ENCODE data around the gene AHSP.
A peak's percentile ranks its signal among the peaks of the same experiment; 100 is the strongest.
"Not testable (repeated sequence)": the region's sequence is repeated elsewhere in the genome, so short reads cannot be mapped to it uniquely, and the experiment has no call there.

AHSP gene

DNA sequence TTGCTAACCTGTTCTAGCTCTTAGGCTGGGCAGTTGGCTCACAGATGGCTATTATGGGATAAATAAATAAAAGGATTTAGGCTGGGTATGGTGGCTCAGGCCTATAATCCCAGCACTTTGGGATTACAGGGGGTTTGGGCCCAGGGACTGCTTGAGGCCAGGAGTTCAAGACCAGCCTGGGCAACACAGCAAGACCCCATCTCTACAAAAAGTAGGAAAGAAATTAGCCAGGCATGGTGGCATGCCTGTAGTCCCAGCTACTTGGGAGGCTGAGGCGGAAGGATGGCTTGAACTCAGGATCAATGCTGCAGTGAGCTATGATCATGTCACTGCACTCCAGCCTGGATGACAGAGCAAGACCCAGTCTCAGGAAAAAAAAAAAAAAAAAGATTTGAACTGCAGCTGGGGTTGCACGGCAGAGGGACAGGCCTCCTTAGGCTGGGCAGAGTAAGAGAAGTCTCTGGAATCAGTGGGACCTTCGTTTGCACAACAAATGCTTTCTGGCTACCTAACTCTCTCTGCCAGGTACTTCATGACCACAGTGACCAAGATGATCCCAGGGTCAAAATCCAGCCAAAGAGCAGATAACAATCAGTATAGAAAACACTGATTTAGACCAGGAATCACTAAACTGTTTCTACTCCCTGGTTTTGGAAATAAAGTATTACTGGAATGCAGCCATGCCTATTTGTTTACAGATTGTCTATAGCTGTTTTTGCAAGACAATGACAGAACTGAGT, 26.3 kb upstream of the AHSP start:
- Histone ChIP-seq H3K9ac (ENCODE audit: low read depth, low read length) (no peak overlapping the region), H3K36me3 (ENCODE audit: control insufficient read depth, insufficient read depth, low read length) (peaks cover 24% of the 10 kb centered on the region)

GRCh38 chr16:31501966-31502348, 25.7 kb upstream of the AHSP start:
- Histone ChIP-seq H3K9me3 (ENCODE audit: control insufficient read depth, insufficient read depth, low read length) (no peaks in the 10 kb centered on the region), H3K4me1 (ENCODE audit: control insufficient read depth, insufficient read depth, low read length) (peaks cover 12% of the 10 kb centered on the region), H3K27ac (ENCODE audit: low read depth, low read length) (no peak overlapping the region), H3K36me3 (ENCODE audit: control insufficient read depth, insufficient read depth, low read length) (peaks cover 19% of the 10 kb centered on the region), H3K27me3 (ENCODE audit: control insufficient read depth, insufficient read depth, low read length) (no peaks in the 10 kb centered on the region), H3K4me3 (ENCODE audit: low read depth, low read length) (peak overlapping the region; percentile 25; the same call in 1 of the 2 replicates), H3K9ac (ENCODE audit: low read depth, low read length) (no peak overlapping the region)

More for the DNA sequence above, 26.3 kb upstream of the AHSP start:
- Histone ChIP-seq H3K4me1 (ENCODE audit: control insufficient read depth, insufficient read depth, low read length) (peaks cover 10% of the 10 kb centered on the region), H3K27me3 (ENCODE audit: control insufficient read depth, insufficient read depth, low read length) (no peaks in the 10 kb centered on the region), H3K27ac (ENCODE audit: low read depth, low read length) (no peak overlapping the region), H3K4me3 (ENCODE audit: low read depth, low read length) (0 out of 2 replicates have a peak overlapping the region, but pooled peaks have one; percentile 25), H3K9me3 (ENCODE audit: control insufficient read depth, insufficient read depth, low read length) (no peaks in the 10 kb centered on the region)

DNA sequence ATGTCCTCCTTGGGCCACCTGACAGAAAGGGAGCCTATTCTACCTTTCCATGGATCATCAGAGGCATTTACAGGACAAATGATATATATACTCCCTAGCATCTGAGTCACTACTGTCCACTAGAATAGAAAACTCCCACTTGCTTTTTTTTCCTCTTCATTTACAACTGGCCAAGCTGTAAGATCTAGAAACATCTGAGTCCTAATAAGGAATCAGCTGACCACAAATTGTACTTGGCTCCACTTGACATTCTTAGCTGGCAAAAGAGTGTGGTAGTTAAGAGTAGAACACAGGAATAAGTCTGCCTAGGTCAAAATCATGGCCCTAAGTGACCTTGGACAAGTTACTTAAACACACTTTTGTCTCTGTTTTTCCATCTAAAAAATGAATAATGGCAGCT, 24.7 kb upstream of the AHSP start:
- no peak overlapping the region for H3K27ac ChIP-seq (ENCODE audit: low read depth, low read length)
- no peak overlapping the region for H3K4me3 ChIP-seq (ENCODE audit: low read depth, low read length)
- H3K9ac ChIP-seq (ENCODE audit: low read depth, low read length) = no peak overlapping the region
- peaks cover 17% of the 10 kb centered on the region for H3K4me1 ChIP-seq (ENCODE audit: control insufficient read depth, insufficient read depth, low read length)
- peaks cover 18% of the 10 kb centered on the region for H3K36me3 ChIP-seq (ENCODE audit: control insufficient read depth, insufficient read depth, low read length)
- no peaks in the 10 kb centered on the region for H3K27me3 ChIP-seq (ENCODE audit: control insufficient read depth, insufficient read depth, low read length)
- H3K9me3 ChIP-seq (ENCODE audit: control insufficient read depth, insufficient read depth, low read length) = no peaks in the 10 kb centered on the region

DNA sequence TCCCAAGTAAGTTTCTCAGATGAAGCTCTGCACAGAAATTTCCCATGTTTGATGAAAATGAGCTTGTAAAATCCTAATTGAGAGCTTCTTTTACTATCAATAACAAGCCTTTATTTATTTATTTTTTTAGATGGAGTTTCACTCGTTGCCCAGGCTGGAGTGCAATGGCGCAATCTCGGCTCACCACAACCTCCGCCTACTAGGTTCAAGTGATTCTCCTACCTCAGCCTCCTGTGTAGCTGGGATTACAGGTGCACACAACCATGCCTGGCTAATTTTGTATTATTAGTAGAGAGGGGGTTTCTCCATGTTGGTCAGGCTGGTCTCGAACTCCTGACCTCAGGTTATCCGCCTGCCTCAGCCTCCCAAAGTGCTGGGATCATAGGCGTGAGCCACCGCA, 24.1 kb upstream of the AHSP start:
- not testable (repeated sequence) for H3K9me3 ChIP-seq (ENCODE audit: control insufficient read depth, insufficient read depth, low read length); H3K27me3 ChIP-seq (ENCODE audit: control insufficient read depth, insufficient read depth, low read length); H3K4me3 ChIP-seq (ENCODE audit: low read depth, low read length); H3K9ac ChIP-seq (ENCODE audit: low read depth, low read length); H3K27ac ChIP-seq (ENCODE audit: low read depth, low read length)
- peaks cover 18% of the 10 kb centered on the region for H3K36me3 ChIP-seq (ENCODE audit: control insufficient read depth, insufficient read depth, low read length)
- H3K4me1 ChIP-seq (ENCODE audit: control insufficient read depth, insufficient read depth, low read length) = peaks cover 17% of the 10 kb centered on the region

DNA sequence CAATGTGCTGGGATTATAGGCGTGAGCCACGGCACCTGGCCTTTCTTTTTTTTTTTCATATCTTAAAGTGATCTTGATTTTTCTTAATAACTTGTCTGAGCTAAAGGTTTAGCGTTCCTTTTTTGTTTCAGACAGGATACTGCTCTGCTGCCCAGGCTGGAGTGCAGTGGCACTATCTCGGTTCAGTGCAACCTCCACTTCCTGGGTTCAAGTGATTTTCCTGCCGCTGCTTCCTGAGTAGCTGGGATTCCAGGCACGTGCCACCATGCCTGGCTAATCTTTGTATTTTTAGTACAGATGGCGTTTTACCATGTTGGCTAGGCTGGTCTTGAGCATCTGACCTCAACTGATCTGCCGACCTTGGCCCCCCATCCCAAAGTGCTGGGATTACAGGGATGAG, 23.5 kb upstream of the AHSP start:
- H3K9ac ChIP-seq (ENCODE audit: low read depth, low read length) = no peak overlapping the region
- peaks cover 14% of the 10 kb centered on the region for H3K36me3 ChIP-seq (ENCODE audit: control insufficient read depth, insufficient read depth, low read length)
- peaks cover 20% of the 10 kb centered on the region for H3K4me1 ChIP-seq (ENCODE audit: control insufficient read depth, insufficient read depth, low read length)
- no peak overlapping the region for H3K27ac ChIP-seq (ENCODE audit: low read depth, low read length)
- no peaks in the 10 kb centered on the region for H3K9me3 ChIP-seq (ENCODE audit: control insufficient read depth, insufficient read depth, low read length)
- H3K27me3 ChIP-seq (ENCODE audit: control insufficient read depth, insufficient read depth, low read length) = no peaks in the 10 kb centered on the region
- H3K4me3 ChIP-seq (ENCODE audit: low read depth, low read length) = no peak overlapping the region

GRCh38 chr16:31505483-31505882, 22.2 kb upstream of the AHSP start:
- no peaks in the 10 kb centered on the region for H3K9me3 ChIP-seq (ENCODE audit: control insufficient read depth, insufficient read depth, low read length)
- H3K27ac ChIP-seq (ENCODE audit: low read depth, low read length) = no peak overlapping the region
- no peaks in the 10 kb centered on the region for H3K27me3 ChIP-seq (ENCODE audit: control insufficient read depth, insufficient read depth, low read length)
- peaks cover 21% of the 10 kb centered on the region for H3K4me1 ChIP-seq (ENCODE audit: control insufficient read depth, insufficient read depth, low read length)
- H3K9ac ChIP-seq (ENCODE audit: low read depth, low read length) = no peak overlapping the region
- no peak overlapping the region for H3K4me3 ChIP-seq (ENCODE audit: low read depth, low read length)
- peaks cover 8% of the 10 kb centered on the region; the same call in 1 of the 2 replicates for H3K36me3 ChIP-seq (ENCODE audit: control insufficient read depth, insufficient read depth, low read length)

DNA sequence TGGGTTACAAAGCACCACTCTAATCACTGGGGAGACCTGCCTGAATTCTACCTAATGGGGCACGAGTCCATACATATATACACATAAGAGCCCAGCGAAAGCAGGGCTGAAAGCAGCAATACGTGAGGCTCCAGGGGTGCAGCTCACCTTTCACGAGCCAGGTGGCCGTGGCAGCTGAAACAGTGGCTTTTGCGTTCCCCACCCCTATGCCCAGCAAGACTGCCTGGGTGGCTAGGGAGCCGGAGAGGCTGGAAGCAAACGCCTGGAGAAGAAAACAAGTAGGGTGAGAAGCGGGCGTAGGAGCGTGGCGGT, 20.1 kb upstream of the AHSP start:
- Histone ChIP-seq H3K4me1 (ENCODE audit: control insufficient read depth, insufficient read depth, low read length) (peaks cover 11% of the 10 kb centered on the region), H3K9me3 (ENCODE audit: control insufficient read depth, insufficient read depth, low read length) (no peaks in the 10 kb centered on the region), H3K4me3 (ENCODE audit: low read depth, low read length) (peak overlapping the region; percentile 85), H3K36me3 (ENCODE audit: control insufficient read depth, insufficient read depth, low read length) (peaks cover 8% of the 10 kb centered on the region; the same call in 1 of the 2 replicates), H3K9ac (ENCODE audit: low read depth, low read length) (peak overlapping the region; percentile 89), H3K27ac (ENCODE audit: low read depth, low read length) (peak overlapping the region; percentile 83), H3K27me3 (ENCODE audit: control insufficient read depth, insufficient read depth, low read length) (no peaks in the 10 kb centered on the region)

GRCh38 chr16:31507929-31508705, 19.6 kb upstream of the AHSP start, which contains the start of gene RUSF1:
RUSF1 (minus strand) TSS chr16:31508391; CDS start chr16:31508373, 18 bp downstream.
- Histone ChIP-seq H3K36me3 (ENCODE audit: control insufficient read depth, insufficient read depth, low read length) (peaks cover 8% of the 10 kb centered on the region; the same call in 1 of the 2 replicates), H3K9ac (ENCODE audit: low read depth, low read length) (peak within 1 kb of the TSS; percentile 89), H3K4me3 (ENCODE audit: low read depth, low read length) (peak within 1 kb of the TSS; percentile 85), H3K27ac (ENCODE audit: low read depth, low read length) (peak within 1 kb of the TSS; percentile 83), H3K27me3 (ENCODE audit: control insufficient read depth, insufficient read depth, low read length) (no peaks in the 10 kb centered on the region), H3K4me1 (ENCODE audit: control insufficient read depth, insufficient read depth, low read length) (peaks cover 11% of the 10 kb centered on the region), H3K9me3 (ENCODE audit: control insufficient read depth, insufficient read depth, low read length) (no peaks in the 10 kb centered on the region)

- no peaks in the 10 kb centered on the region for H3K27me3 ChIP-seq (ENCODE audit: control insufficient read depth, insufficient read depth, low read length)
- peak overlapping the region; percentile 89 for H3K9ac ChIP-seq (ENCODE audit: low read depth, low read length)
- peaks cover 11% of the 10 kb centered on the region for H3K4me1 ChIP-seq (ENCODE audit: control insufficient read depth, insufficient read depth, low read length)
- H3K27ac ChIP-seq (ENCODE audit: low read depth, low read length) = peak overlapping the region; percentile 83
- H3K9me3 ChIP-seq (ENCODE audit: control insufficient read depth, insufficient read depth, low read length) = no peaks in the 10 kb centered on the region
- H3K36me3 ChIP-seq (ENCODE audit: control insufficient read depth, insufficient read depth, low read length) = peaks cover 8% of the 10 kb centered on the region; the same call in 1 of the 2 replicates
- H3K4me3 ChIP-seq (ENCODE audit: low read depth, low read length) = peak overlapping the region; percentile 85
Observed at GRCh38 chr16:31508706-31509195, 18.9 kb upstream of the AHSP start.

DNA sequence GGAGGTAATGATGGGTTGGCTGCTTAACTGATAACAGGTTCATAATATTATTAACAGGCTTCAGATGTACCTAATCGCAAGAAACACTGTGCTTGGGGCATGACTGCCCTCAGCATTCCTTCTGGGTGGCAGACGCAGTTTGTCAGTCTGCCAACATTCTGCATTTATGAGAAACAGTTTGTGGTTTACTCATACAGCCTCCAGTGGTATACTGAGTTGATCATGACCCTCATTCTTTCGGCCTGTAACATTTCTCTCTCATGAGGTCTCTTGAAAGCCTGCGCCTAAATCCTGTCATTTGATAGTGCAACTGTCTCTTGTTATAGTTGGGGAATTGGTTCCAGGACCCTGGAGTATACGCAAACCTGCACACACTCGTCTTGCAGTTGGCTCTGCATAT, 14.6 kb upstream of the AHSP start:
- H3K9ac ChIP-seq (ENCODE audit: low read depth, low read length) = no peak overlapping the region
- H3K9me3 ChIP-seq (ENCODE audit: control insufficient read depth, insufficient read depth, low read length) = peaks cover 4% of the 10 kb centered on the region; the same call in 1 of the 2 replicates
- H3K4me1 ChIP-seq (ENCODE audit: control insufficient read depth, insufficient read depth, low read length) = peaks cover 7% of the 10 kb centered on the region; the same call in 1 of the 2 replicates
- H3K36me3 ChIP-seq (ENCODE audit: control insufficient read depth, insufficient read depth, low read length) = no peaks in the 10 kb centered on the region
- H3K27me3 ChIP-seq (ENCODE audit: control insufficient read depth, insufficient read depth, low read length) = no peaks in the 10 kb centered on the region
- no peak overlapping the region for H3K4me3 ChIP-seq (ENCODE audit: low read depth, low read length)
- H3K27ac ChIP-seq (ENCODE audit: low read depth, low read length) = no peak overlapping the region

GRCh38 chr16:31513884-31514283, 13.8 kb upstream of the AHSP start:
- Histone ChIP-seq H3K27ac (ENCODE audit: low read depth, low read length) (no peak overlapping the region), H3K9ac (ENCODE audit: low read depth, low read length) (no peak overlapping the region), H3K27me3 (ENCODE audit: control insufficient read depth, insufficient read depth, low read length) (no peaks in the 10 kb centered on the region), H3K9me3 (ENCODE audit: control insufficient read depth, insufficient read depth, low read length) (peaks cover 4% of the 10 kb centered on the region; the same call in 1 of the 2 replicates), H3K4me3 (ENCODE audit: low read depth, low read length) (no peak overlapping the region), H3K36me3 (ENCODE audit: control insufficient read depth, insufficient read depth, low read length) (no peaks in the 10 kb centered on the region), H3K4me1 (ENCODE audit: control insufficient read depth, insufficient read depth, low read length) (peaks cover 6% of the 10 kb centered on the region; the same call in 1 of the 2 replicates)
